Kidney capillary endothelial cell (primary cell): ENCODE data around the gene MTA3.

Source experiments
- DNase-seq: peaks from one replicate; pipeline ENCODE4 v3.0.0-alpha.2; 2018; ENCODE audit warnings: low spot score

MTA3 gene

DNA sequence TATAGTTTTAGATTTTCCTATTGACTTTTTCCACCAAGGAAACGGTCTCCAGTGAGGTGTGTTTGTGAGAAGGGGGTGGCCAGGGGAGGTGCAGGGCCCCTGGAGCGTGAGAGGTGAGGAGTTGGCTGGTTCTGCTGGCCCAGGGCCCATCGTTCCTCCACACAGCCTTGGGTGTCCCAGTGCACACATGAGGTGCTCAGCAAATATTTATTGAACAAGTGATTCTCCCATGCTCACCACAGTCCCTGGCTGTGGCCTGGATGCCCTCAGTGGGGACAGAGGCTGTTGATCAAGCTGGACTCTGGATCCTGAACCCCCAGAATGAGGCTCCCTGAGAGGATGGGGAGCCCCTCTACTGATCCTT is 219.0 kb downstream of the MTA3 start:
- DNase-seq: no peak

DNA sequence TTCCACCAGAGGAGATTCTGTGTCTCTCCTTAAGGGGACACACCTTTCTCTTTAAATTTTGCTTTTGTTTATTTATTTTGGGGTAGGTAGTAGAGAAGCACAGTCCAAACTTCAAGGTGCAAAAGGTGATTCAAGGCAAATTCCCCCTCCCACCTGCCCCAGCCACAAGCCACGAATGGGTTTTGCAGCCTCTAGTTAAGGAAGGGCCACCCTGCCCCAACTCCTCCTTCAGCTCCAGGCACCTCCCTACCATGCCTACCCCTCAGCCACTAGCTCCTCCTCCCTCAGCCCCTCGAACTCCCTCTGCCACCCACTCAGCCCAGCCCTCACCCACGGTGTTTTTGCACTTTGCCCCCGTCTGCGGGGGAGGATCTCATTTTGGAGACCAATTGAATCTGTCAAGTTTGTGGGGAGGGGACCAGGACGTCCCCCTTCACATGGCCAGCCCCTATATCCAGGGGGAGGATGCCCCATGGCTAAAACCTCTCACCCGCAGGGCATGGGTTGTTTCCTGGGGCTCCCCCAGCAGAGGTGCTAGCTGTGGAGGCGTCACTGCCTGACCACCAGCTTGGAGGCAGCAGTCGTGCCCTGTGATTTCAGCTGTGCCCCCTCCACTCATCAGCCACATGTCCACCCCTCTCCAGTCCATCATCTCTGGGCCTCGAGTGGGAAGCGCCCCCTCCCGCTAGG is 219.5 kb downstream of the MTA3 start:
- DNase-seq: no peak

DNA sequence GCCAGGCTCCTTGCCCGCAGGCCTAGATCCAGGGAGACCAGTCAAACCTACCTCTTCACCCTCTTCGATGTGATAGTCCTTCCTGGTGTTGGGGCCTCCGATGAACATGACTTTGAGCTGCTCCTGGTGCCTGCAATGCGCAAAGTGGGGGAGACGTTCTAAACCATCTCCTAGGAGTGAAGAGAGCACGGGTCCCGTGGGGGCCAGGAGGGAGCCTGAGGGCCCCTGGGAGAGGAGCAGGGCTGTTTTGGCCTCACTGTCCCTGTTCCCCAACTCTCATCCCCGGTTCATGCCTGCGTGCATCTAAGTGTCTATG is 220.0 kb downstream of the MTA3 start:
- DNase-seq: no peak

DNA sequence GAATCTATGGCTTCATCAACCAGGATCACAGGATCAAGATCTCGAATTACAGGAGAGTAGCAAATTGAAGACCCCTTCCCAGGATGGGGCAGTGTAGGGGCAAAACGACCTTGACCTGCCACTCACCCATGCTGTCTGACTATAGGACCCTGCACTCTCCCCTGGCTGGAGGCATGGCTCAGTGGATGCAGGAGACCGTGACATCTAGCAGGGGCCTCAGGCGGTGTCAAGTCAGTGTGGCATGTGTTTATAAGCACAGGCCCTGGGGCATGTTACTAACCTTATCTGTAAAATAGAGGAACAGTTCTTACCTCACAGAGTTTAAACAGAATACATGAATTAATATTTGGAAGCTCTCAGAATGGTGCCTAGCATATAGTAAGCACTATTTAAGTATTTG is 220.4 kb downstream of the MTA3 start:
- DNase-seq: no peak

DNA sequence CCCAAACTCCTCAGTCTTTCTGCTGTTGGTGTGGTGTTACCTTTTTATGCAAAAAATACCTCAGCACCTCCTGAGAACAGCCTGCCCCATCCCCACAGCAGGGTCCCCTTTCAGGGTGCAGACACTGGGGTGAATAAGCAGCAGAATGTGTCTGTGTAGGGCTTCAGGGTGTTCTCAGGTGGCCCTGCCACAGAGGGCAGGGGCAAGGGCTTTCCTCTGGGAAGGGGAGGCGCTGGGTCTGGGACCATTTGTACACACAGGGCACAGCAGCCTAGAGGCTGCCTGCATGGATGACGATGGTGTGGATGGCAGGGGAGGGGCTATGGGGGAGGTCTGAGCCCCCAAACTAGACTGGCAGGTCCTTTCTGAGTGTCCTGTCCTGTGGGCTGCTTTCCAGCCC is 221.3 kb downstream of the MTA3 start:
- no peak for DNase-seq

DNA sequence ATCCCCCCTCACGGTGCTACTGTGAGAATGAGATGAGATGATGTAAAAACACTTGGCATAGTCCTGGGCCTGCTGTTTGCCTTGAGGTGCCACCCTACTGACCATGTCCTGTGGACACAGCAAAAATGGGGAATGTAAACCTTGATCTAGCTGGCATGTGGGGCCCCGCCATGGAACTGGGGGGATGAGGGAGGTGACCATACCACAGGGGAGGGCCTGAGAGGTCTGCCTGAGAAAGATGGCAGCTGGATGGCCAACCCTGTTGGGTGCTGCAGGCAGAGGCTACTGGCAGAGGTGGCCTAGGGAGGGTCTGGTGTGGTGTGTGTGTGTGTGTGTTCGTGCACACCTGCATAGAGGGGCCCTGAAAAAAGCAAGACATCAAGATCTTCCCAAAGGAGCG is 223.2 kb downstream of the MTA3 start:
- DNase-seq: no peak

DNA sequence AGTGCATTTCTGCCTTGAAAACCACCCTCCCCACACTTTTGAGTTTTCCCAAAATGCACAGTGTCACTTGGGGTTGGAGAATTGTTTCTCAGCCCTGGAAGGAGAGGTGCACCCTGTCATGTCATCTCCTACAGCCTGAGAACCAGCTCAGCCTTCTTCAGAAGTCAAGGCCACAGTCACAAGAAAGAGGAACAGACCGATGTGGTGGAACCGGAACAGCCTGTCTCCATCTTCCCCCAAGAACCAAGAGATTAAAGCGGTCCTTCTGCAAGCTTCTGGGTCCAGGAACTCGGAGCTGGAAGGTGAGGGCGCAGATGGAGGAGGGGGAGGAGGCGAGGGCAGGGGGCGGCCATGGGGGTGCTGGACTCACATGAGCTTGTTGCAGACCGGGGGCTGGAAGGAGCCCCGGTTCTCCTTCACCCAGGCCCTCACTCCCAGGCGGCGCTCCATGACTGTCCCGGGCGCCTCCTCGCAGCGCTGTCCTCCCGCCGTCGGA is 223.7 kb downstream of the MTA3 start:
- no peak for DNase-seq

DNA sequence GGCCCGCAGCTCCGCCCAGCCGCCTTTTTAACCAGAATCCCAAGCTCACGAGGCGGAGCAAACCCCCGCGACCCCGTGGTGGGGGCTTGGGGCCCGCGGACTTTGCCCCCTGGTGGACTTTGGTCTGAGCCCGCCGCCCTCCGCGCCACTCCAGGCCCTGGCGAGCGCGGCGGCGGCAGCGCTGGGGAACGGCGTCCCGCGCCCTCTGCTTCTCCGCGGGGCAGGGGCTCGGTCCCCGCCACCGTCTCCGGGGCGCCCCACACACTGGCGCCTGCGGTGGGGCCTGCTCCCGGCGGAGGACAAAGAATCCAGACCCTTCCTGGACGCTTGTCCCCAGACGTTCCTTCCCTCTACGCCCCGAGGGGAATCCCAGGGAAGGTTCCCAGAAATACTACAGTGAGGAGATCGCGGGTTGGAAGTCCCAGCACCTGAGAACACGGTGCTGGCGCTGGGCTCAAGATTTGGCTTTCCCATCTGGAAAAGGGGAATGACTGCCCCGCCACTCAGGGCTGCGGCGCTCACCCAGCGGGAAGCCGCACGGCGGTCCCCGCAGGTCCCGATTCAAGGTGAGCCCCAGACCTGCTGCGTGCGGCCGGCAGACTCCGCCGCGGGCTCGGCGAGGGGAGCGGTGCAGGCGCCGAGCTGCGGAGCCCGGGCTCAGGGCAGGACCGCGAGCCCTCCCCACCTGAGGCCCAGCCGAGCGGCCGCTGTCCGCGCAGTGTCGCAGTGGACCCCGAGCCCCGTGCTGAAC is 224.3 kb downstream of the MTA3 start, which contains the start of gene HAAO:
Gene HAAO, minus strand, starts transcription at position 1 of the 751 bp plus-strand sequence. CDS start 47 bp downstream, outside the sequence.
- DNase-seq: no peak

DNA sequence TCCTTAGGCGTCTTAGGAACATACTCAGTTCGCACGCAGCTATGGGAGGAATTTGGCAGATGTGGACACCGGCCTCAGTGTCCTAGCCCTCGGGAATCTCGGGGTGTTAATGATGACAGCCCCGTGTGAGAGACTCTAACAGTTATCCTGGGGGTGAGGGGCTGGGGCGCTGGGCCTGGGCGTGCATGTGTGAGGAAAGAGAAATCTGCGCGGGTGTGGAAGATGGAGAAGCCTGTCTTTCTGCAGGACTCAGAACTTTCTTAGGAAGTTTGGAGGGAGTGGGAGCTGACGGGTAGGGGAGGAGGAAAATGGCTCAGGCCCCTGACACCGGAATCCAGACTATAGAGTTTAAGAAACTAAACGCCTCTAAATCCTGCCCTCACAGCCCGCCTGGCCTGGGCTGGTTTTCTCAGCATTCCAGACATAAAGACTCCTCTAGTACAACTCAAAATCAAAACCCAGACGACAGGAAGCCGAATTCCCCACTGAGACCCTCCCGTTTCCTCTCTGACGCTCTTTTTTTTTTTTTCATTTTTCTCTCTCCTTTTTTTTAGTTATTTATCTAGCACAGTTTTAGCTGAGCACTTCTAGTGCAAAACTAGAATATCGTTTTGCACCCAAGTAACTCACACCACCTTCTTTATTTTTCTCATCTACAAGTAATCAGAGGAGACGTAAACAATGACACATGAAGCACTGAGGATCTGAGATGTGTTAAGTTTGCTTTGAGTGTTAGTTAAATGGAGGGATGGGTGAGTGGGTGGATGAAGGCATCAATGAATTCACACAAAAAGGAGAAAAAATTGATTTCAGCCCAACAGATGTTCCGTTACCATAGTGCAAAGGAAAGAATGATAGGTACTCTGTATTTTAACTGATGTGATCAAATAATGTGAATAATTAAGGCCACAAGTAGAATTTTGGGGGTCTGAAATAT is 225.2 kb downstream of the MTA3 start:
- no peak for DNase-seq

DNA sequence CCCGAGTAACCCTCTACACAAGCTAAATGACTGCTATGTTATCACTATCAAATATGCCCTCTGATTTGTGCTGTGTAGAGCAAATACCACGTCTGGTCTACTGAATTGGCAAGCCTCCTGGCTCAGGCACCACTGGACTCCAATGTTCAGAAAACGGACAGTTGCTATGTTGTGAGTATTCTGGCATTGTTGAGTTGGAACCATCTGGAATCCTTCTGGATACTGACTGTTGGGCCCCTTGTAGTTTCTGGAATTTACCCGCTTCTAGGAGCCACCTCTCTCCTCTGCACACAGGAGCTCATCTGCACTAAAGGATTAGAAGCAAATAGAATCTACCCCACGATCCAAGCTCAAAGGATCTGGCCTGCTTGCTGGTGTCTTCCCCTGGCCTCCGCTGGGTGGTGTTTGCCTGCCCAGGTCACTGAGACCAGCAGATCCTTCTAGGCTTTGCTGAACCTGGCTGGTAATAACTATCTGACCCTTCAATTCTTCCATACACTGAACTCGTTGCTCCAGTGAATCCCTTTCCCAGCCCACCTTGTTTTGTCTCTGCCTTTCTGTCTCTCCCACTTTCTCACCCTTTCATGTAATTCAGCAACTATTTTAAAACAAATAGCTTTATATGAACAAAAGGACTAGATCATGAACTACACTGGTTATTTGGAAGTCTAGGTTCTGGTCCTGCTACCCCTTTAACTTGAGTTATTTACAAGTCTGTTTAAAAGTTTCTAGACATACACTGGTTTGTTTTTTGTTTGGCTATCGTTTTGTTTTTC is 226.0 kb downstream of the MTA3 start:
- DNase-seq: no peak

DNA sequence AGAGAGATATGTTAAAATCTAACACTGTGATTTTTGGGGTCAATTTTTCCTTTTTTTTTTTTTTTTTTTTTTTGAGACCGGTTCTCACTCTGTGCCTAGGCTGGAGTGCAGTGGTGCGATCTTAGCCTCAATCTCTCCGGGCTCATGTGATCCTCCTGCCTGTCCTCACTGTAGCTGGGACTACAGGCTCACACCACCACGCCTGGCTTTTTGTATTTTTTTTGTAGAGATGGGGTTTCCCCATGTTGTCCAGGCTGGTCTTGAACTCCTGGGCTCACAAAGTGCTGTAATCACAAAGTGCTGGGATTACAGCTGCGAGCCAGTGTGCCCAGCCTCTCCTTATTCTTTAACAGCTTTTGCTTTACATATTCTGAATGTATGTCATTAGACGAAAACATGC is 226.8 kb downstream of the MTA3 start:
- no peak for DNase-seq

DNA sequence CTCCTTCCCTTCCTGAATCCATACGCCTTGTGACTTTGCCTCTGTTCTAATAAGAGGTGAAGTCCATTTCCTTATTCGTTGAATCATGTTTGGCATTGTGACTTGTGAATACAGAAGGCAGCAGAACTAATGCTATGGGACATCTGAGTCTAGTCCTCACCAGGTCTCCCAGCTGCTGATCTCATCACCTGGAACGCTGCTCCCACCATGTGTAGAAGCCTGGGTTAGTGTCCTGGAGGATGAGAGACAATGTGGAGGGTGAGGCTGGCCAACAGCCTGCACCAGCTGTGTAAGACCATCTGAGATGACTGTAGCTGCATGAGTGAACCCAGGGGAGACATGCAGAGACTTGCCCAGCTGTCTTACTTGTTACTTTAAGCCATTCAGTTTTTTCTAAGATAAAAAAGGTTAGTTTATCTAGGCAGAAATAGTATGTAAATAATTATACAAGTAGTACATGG is 227.4 kb downstream of the MTA3 start:
- no peak for DNase-seq

DNA sequence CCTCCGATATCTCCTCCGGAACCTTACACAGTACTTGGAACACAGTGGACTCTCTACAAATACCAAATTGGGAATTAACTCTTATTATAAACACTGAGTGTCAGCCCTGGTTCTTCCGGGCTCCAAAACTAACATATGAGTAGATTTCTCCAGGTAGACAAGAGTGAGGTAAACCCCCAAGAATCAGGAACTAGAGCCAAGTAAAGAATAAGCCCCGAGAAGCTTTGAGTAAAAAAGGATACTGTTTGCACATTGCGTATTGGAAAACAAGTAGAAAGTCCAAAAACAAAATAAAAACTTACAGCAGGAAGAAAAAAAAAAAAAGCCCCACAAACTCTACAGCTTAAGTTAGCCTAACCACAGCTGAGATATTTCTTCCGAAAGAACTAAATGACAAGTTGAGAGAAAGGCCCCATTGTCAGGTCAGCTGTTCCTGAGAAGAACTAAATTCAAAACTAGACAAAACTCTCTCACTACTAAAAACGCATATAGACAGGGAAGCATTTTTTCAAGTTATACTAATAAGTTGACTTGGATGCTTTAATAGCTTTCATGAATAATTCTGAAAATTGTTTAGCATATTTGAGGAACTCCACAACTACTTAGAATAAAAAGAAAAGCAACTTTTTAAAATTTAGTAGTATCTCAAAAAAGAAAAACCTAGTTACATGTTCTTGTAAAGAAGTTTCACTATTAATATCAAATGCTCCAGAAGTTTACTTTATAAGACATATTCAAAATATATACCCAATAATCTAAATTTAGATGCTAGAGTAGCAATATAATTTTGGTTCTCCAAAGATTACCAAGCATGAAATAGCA is 228.2 kb downstream of the MTA3 start:
- DNase-seq: no peak

DNA sequence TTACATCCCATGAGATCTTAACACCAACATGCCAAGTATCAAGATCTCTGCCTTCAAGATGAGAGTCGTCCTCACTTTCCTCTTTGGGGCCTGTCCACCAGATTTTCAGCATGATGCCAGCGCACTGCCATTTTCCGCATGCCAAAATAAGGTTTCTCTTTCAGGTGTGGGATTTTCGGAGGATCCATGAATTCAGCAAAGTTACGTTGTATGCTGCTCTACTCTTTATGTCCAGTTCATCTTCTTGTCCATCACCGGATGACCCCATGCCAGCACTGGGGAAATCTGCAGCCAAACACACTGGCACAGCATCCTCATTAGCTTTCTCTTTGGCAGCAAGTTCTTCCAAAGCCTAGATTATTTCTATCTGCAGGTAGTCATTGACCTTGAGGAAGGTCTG is 228.8 kb downstream of the MTA3 start:
- no peak for DNase-seq

DNA sequence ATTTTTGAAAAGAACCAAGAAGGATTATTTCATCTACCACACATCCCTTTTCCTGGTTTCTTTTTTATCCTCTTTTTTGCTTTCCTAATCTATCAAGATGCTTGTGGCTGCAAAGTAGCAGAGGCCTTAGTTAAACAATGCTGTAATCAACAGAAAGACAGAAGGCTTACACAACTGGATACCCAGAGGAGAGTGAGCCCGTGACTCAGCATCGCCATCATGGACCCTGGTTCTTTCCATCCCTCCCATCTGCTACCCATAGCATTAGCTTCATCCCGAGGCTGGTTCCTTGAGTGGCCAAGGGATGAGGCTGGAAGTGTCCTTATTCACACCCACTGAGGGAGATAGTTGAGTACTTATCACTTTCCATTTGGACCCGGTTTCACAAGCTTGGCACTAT is 231.4 kb downstream of the MTA3 start:
- DNase-seq: no peak

DNA sequence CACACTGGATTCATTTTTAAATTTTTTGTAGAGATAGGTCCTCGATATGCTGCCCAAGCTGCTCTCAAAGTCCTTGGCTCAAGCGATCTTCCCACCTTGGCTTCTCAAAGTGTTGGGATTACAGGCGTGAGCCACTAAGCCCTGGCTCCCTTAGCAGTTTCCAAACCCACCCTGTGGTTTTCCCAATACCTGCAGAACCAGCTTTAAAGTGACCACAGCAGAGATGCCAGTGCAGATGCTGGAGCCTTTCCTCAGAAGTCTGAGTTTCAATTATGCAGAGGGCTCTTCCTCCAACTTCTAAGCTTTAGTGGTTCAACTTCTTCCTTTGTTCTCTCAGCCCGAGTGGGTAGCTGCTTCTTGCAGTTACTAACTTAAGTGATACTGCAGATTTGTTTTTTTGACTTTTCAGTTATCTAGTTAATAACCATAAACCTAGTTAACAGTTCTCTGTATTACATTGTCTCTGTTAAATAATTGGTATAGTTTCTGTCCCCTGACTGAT is 232.1 kb downstream of the MTA3 start:
- DNase-seq: no peak

DNA sequence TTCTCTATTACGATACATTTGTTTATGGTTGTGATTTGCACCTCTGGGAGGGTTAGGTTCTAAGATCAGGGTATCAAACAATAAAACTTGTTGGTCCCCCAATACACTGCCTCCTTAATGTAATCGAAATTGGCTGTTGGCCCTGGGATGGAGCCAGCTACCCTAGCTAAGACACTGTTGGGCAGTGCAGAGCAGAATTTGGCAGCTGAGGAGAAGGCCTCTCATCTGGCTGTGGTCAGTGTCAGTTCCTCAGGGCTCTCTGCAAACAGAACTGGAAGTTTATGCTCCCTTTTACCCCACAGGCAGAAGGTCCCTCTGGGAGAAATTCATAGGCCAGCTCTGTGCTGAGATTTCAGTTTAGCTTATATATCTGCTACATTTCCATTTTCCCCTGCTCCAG is 232.5 kb downstream of the MTA3 start:
- DNase-seq: no peak

DNA sequence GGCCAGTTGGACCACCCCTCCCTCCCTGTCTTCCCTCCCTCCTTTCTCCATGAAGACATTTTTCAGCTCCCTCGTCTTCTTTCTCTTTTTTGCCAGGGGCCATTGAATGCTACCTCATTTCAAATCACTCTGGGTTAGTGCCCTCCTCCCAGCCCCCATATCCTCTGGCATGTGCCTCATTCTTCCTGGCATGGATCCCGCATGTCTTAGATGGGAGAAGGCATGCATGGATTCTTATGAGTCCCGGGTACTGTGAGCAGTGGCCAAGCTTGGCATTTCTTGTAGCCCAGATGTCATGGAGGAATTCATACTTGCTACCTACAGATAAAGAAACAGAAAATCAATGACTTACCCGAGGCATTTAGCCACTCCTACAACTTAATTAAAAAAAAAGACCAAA is 232.9 kb downstream of the MTA3 start:
- DNase-seq: no peak

DNA sequence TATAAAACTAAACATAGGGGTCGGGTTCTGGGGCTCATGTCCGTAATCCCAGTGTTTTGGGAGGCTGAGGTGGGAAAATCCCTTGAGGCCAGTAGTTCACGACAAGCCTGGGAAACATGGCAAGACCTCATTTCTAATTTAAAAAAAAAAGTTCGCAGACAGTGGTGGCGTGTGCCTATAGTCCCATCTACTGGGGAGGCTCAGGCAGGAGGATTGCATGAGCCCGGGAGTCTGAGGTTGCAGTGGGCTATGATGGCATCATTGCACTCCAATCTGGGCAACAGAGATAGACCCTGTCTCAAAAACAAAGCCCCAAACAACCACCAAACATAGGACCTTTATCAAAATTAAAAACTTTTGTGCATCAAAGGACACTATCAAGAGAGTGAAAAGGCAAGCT is 233.7 kb downstream of the MTA3 start:
- DNase-seq: no peak

DNA sequence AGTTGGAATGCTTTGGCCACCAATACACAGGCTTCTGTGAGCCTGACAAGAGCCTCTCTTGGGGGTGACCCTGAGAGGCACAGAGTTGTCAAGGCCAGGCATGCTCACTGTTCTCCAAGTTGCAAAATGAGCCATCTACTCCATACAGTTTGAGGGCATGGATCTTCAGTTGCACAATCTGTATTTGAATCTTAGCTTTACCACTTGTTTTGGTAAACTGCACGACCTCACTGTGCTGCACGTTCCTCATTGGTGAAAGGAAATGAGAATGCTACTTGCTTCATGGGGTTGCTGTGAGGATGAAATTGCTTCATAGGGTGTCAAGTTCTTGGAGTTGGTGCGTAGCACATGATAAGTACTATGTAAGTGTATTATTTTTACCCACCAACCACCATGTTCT is 235.9 kb downstream of the MTA3 start:
- DNase-seq: no peak

DNA sequence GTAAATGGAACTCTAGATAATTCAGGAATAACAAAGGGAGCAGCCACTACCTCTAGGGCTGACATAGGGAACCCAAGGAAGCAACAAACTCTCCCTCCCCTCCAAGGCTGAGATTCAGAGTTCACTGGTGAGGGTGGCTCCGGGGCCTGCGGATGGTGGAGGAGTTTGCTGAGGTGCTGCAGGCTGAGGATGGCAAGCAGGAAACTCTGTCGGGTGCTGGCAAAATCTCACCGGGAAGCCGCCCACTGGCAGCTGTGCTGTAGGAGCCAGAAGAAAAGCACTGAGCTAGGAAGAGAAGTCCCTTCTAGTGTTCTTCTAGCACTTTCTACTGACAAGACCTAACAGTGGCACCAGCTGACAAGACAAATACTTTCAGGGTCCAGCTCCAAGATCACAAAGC is 236.5 kb downstream of the MTA3 start:
- DNase-seq: no peak
